HCT116 (cell line): ENCODE measurements around the gene CCDC66. TPM values are rescaled to one million over a fixed set of nuclear protein-coding genes. Genes with fewer than 3 reads are reported as not detected.

Source experiments
- ATAC-seq: fragments of 200-7000 bp; cut with Tn5 transposase; 2 replicates; pipeline ENCODE4 v1.9.1; 2020; ENCODE audit warnings: mild to moderate bottlenecking, moderate library complexity
- BruUV-seq: library from RNA; stranded (reverse); fragments of 400-500 nt; replicated peaks from 2 replicates; lab custom pipeline; 2021; lab: Mats Ljungman, UMichigan
- CTCF ChIA-PET: fragments of 300-600 bp; sonication (Branson Sonifier 250); formaldehyde crosslinking; loops from one replicate; lab custom pipeline; 2021; ENCODE audit warnings: antibody characterized with exemption; lab: Charles Lee
- POLR2A ChIA-PET: fragments of 300-600, 350-600 bp; sonication (Branson Sonifier 250); formaldehyde crosslinking; loops from one replicate; lab custom pipeline; 2021; ENCODE audit warnings: antibody characterized with exemption; lab: Charles Lee
- RAD21 ChIA-PET, 2 experiments: fragments of 300-600 bp; sonication (Branson Sonifier 250); formaldehyde crosslinking; loops; one replicate each; lab custom pipeline; 2023; ENCODE audit warnings: low total read pairs in 2 of 2; ENCODE audit not compliant: uncharacterized antibody in 2 of 2, unreplicated experiment in 2 of 2, low non-redundant PET in 1 of 2; lab: Charles Lee
- DNase-seq: peaks from one replicate; pipeline ENCODE4 v3.0.0-alpha.2; 2010; ENCODE audit warnings: low read depth, low spot score
- H2AFZ ChIP-seq: fragments of 200-600 bp; shearing (Covaris generic), sonication (generic); 2 replicates; pipeline ENCODE4 v1.6.1; 2017; ENCODE audit warnings: low read depth, mixed run types, mixed read lengths, antibody characterized with exemption, low read length; ENCODE audit not compliant: poor library complexity, severe bottlenecking
- H3K27ac ChIP-seq: 2 replicates; pipeline ENCODE4 v1.5.1; 2012; ENCODE audit warnings: low read depth, low read length
- H3K27me3 ChIP-seq: fragments of 200-600 bp; sonication (generic); 2 replicates; pipeline ENCODE4 v1.6.1; 2016; ENCODE audit warnings: mixed run types, low read length, mixed read lengths; ENCODE audit not compliant: insufficient read depth
- H3K36me3 ChIP-seq, 2 experiments: fragments of 200-500 bp in 1 of 2; fragments of 200-600 bp in 1 of 2; sonication (Bioruptor generic) in 1 of 2; sonication (generic) in 1 of 2; 2 replicates each; pipeline versions ENCODE4 v1.5.1 to v1.6.1; 2014 to 2016; ENCODE audit warnings: low read length in 2 of 2, inconsistent platforms in 1 of 2, mixed read lengths in 1 of 2, mixed run types in 1 of 2; ENCODE audit not compliant: insufficient read depth in 2 of 2, control insufficient read depth in 1 of 2
- H3K4me1 ChIP-seq, 2 experiments: fragments of 200-600 bp in 1 of 2; sonication (generic) in 1 of 2; 2 replicates each; pipeline versions ENCODE4 v1.5.1 to v1.6.1; 2012 to 2017; ENCODE audit warnings: low read length in 2 of 2, inconsistent platforms in 1 of 2, mild to moderate bottlenecking in 1 of 2, mixed read lengths in 1 of 2, mixed run types in 1 of 2, moderate library complexity in 1 of 2; ENCODE audit not compliant: insufficient read depth in 2 of 2, control insufficient read depth in 1 of 2
- H3K4me2 ChIP-seq: fragments of 200-600 bp; sonication (generic); 2 replicates; pipeline ENCODE4 v1.6.1; 2017; ENCODE audit warnings: mixed run types, low read length, mixed read lengths
- H3K4me3 ChIP-seq, 2 experiments: fragments of 200-600 bp in 1 of 2; sonication (generic) in 1 of 2; replicated peaks in 1 of 2; 2 replicates each; pipeline ENCODE4 v1.5.1; 2011 to 2016; ENCODE audit warnings: low read length in 2 of 2, control low read depth in 1 of 2, low read depth in 1 of 2, mild to moderate bottlenecking in 1 of 2, mixed read lengths in 1 of 2, mixed run types in 1 of 2
- H3K79me2 ChIP-seq: fragments of 200-600 bp; sonication (generic); 2 replicates; pipeline ENCODE4 v1.6.1; 2017; ENCODE audit warnings: mild to moderate bottlenecking, mixed run types, low read length, moderate library complexity, mixed read lengths; ENCODE audit not compliant: insufficient read depth
- H3K9ac ChIP-seq: fragments of 200-600 bp; sonication (generic); 2 replicates; pipeline ENCODE4 v1.6.1; 2016; ENCODE audit warnings: low read length, mixed read lengths
- H3K9me2 ChIP-seq: fragments of 200-600 bp; sonication (generic), shearing (Covaris generic); 2 replicates; pipeline ENCODE4 v1.6.1; 2017; ENCODE audit warnings: mixed run types, mild to moderate bottlenecking, moderate library complexity; ENCODE audit not compliant: insufficient read depth
- H3K9me3 ChIP-seq, 2 experiments: fragments of 200-500 bp in 1 of 2; fragments of 200-600 bp in 1 of 2; sonication (Bioruptor generic) in 1 of 2; sonication (generic) in 1 of 2; 2 replicates each; pipeline ENCODE4 v1.6.1; 2014 to 2017; ENCODE audit warnings: low read length in 2 of 2, mixed read lengths in 2 of 2, inconsistent platforms in 1 of 2, low read depth in 1 of 2, mild to moderate bottlenecking in 1 of 2, mixed run types in 1 of 2, moderate library complexity in 1 of 2; ENCODE audit not compliant: control insufficient read depth in 1 of 2, insufficient read depth in 1 of 2
- H4K20me1 ChIP-seq: fragments of 200-600 bp; sonication (generic), shearing (Covaris generic); 2 replicates; pipeline ENCODE4 v1.6.1; 2017; ENCODE audit warnings: mixed run types, mild to moderate bottlenecking, moderate library complexity; ENCODE audit not compliant: insufficient read depth
- CBX3 ChIP-seq: IDR thresholded peaks from 2 replicates; pipeline ENCODE4 v1.6.1; 2012; ENCODE audit warnings: low read depth
- FOSL1 ChIP-seq: IDR thresholded peaks from 2 replicates; pipeline ENCODE4 v1.6.1; 2012; ENCODE audit warnings: low read depth
- POLR2A ChIP-seq: IDR thresholded peaks from 2 replicates; pipeline ENCODE4 v1.7.0; 2011; ENCODE audit warnings: borderline replicate concordance; ENCODE audit not compliant: insufficient read depth, insufficient read length; ENCODE audit errors: extremely low read depth
- POLR2AphosphoS5 ChIP-seq: IDR thresholded peaks from 2 replicates; pipeline ENCODE4 v1.6.1; 2011; ENCODE audit warnings: mild to moderate bottlenecking, low read depth, low read length, moderate library complexity
- RAD21 ChIP-seq: IDR thresholded peaks from 2 replicates; pipeline ENCODE4 v1.6.1; 2012; ENCODE audit warnings: low read depth, mild to moderate bottlenecking
- YY1 ChIP-seq: IDR thresholded peaks from 2 replicates; pipeline ENCODE4 v1.6.1; 2011; ENCODE audit warnings: low read length, low read depth, moderate library complexity, mild to moderate bottlenecking; ENCODE audit not compliant: insufficient replicate concordance; ENCODE audit errors: extremely low read depth
- ZFX ChIP-seq: fragments of 450-650 bp; IDR thresholded peaks from 2 replicates; pipeline ENCODE4 v1.6.1; 2017
- intact Hi-C: fragments of 100-400 bp; cut with micrococcal nuclease; formaldehyde crosslinking; loops from 2 replicates; pipeline ENCODE4 v1.10.0; 2022
- total RNA-seq: library from RNA; stranded (reverse); gene quantifications from one replicate; pipeline ENCODE4 v1.2.1, GENCODE V29; 2021; ENCODE audit not compliant: unreplicated experiment
- TF ChIP-seq, protein P1 (sequence below), 3 experiments: fragments of 200-600 bp in 1 of 3; sonication (generic) in 1 of 3; IDR thresholded peaks in 2 of 3; conservative IDR thresholded peaks in 1 of 3; 2 replicates each; pipeline ENCODE4 v1.5.1; 2012 to 2017; ENCODE audit warnings: low read depth in 2 of 3, low read length in 2 of 3, antibody characterized with exemption in 1 of 3, borderline replicate concordance in 1 of 3, control low read depth in 1 of 3, mild to moderate bottlenecking in 1 of 3, mixed read lengths in 1 of 3, mixed run types in 1 of 3, moderate library complexity in 1 of 3; ENCODE audit not compliant: insufficient read depth in 1 of 3
- TF ChIP-seq, protein P2 (sequence below): IDR thresholded peaks from 2 replicates; pipeline ENCODE4 v1.6.1; 2011; ENCODE audit warnings: mild to moderate bottlenecking, low read length, moderate library complexity; ENCODE audit not compliant: insufficient replicate concordance; ENCODE audit errors: extremely low read depth

The CCDC66 gene
- total RNA-seq, 1 experiment from 2014 or later, result 16.9 TPM

- POLR2A ChIA-PET, result no interaction called here
Observed at GRCh38 chr3:56536735-56537134, 20.2 kb upstream of the CCDC66 start.

GRCh38 chr3:56547486-56547885, 9.5 kb upstream of the CCDC66 start:
- ATAC-seq (peak; percentile 63; the same call in 1 of the 2 replicates), DNase-seq (peak; percentile 8)
- Histone ChIP-seq H3K9me3 (no peaks in the 10 kb centered on the region), H4K20me1 (no peaks in the 10 kb centered on the region), H3K36me3 (no peaks in the 10 kb centered on the region), H3K4me2 (no peak overlapping the region), H3K4me1 (no peaks in the 10 kb centered on the region), H3K27ac (no peak overlapping the region), H3K79me2 (no peaks in the 10 kb centered on the region), H3K9me2 (no peaks in the 10 kb centered on the region), H3K27me3 (peaks cover 23% of the 10 kb centered on the region), H2AFZ (no peak overlapping the region), H3K9ac (no peak overlapping the region), H3K4me3 (no peak overlapping the region)
- ChIA-PET POLR2A (interaction anchor here (1.1 kb wide), 1 partner anchor 9 kb away, joined by 5 read pairs; the partner anchor contains the start of gene CCDC66), RAD21 (no interaction called here), CTCF (interaction anchor here (1.0 to 1.2 kb wide), 2 partner anchors 9 to 207 kb away, joined by 4 read pairs; partner anchors contain the start of gene CCDC66)
- BruUV-seq, result no TSS peak
- intact Hi-C loops, result loop anchor here (1.0 kb wide), 1 partner anchor 207 kb away; no protein-coding TSS in a partner anchor
- TF ChIP-seq YY1 (no peak), RAD21 (peak; percentile 45)
- TF ChIP-seq, protein P1, sequence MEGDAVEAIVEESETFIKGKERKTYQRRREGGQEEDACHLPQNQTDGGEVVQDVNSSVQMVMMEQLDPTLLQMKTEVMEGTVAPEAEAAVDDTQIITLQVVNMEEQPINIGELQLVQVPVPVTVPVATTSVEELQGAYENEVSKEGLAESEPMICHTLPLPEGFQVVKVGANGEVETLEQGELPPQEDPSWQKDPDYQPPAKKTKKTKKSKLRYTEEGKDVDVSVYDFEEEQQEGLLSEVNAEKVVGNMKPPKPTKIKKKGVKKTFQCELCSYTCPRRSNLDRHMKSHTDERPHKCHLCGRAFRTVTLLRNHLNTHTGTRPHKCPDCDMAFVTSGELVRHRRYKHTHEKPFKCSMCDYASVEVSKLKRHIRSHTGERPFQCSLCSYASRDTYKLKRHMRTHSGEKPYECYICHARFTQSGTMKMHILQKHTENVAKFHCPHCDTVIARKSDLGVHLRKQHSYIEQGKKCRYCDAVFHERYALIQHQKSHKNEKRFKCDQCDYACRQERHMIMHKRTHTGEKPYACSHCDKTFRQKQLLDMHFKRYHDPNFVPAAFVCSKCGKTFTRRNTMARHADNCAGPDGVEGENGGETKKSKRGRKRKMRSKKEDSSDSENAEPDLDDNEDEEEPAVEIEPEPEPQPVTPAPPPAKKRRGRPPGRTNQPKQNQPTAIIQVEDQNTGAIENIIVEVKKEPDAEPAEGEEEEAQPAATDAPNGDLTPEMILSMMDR (IDR thresholded peaks at IDR 0.05 in 2 of 3, conservative IDR thresholded peaks at IDR 0.05 in 1 of 3; ENCODE audit: borderline replicate concordance in 1 of 3, insufficient read depth in 1 of 3, low read depth in 2 of 3, low read length in 2 of 3), result peak; percentile 17 to 42 (median 24); a peak in 4 of 6 replicates

More at GRCh38 chr3:56536735-56537134, 20.2 kb upstream of the CCDC66 start:
- TF ChIP-seq POLR2AphosphoS5 (no peak), FOSL1 (no peak), ZFX (no peak), POLR2A (no peak), CBX3 (no peak)
- TF ChIP-seq, protein P2, sequence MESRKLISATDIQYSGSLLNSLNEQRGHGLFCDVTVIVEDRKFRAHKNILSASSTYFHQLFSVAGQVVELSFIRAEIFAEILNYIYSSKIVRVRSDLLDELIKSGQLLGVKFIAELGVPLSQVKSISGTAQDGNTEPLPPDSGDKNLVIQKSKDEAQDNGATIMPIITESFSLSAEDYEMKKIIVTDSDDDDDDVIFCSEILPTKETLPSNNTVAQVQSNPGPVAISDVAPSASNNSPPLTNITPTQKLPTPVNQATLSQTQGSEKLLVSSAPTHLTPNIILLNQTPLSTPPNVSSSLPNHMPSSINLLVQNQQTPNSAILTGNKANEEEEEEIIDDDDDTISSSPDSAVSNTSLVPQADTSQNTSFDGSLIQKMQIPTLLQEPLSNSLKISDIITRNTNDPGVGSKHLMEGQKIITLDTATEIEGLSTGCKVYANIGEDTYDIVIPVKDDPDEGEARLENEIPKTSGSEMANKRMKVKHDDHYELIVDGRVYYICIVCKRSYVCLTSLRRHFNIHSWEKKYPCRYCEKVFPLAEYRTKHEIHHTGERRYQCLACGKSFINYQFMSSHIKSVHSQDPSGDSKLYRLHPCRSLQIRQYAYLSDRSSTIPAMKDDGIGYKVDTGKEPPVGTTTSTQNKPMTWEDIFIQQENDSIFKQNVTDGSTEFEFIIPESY, result no peak
- TF ChIP-seq, all 23 proteins: peak for 0
- intact Hi-C loops, result no loop called here
- no peak for DNase-seq
- H3K4me1 ChIP-seq, result no peaks in the 10 kb centered on the region
- H3K4me3 ChIP-seq, result no peak overlapping the region
- no peaks in the 10 kb centered on the region for H3K9me3 ChIP-seq
- no peak overlapping the region for H2AFZ ChIP-seq
- ChIA-PET CTCF (no interaction called here), RAD21 (no interaction called here)
- no peaks in the 10 kb centered on the region for H3K79me2 ChIP-seq
- H4K20me1 ChIP-seq, result no peaks in the 10 kb centered on the region
- H3K27ac ChIP-seq, result no peak overlapping the region
- H3K4me2 ChIP-seq, result no peak overlapping the region
- H3K9me2 ChIP-seq, result no peaks in the 10 kb centered on the region
- no peaks in the 10 kb centered on the region for H3K36me3 ChIP-seq
- no TSS peak for BruUV-seq
- no peak overlapping the region for H3K9ac ChIP-seq
- no peak for ATAC-seq
- H3K27me3 ChIP-seq, result peaks cover 36% of the 10 kb centered on the region
